Hindlimb muscle (tissue), 1 donor: ENCODE measurements around the gene AMBN. TPM values are rescaled to one million over a fixed set of nuclear protein-coding genes. Genes with fewer than 3 reads are reported as not detected.

Source experiments
- DNase-seq: peaks from one replicate; pipeline ENCODE4 v3.0.0-alpha.2; 2013
- polyA plus RNA-seq: library from polyadenylated mRNA; unstranded; fragments of 120-200 nt; gene quantifications from one replicate; pipeline ENCODE4 v1.2.1, GENCODE V29; 2013; ENCODE audit not compliant: insufficient read length

AMBN gene
- not detected for polyA plus RNA-seq

GRCh38 chr4:70591955-70592582 lies at the start of gene AMBN:
Gene AMBN (plus strand): TSS chr4:70592256. CDS start chr4:70592359, 103 bp downstream.
- no peak for DNase-seq

GRCh38 chr4:70544279-70544868 lies 47.7 kb upstream of the AMBN start:
- DNase-seq, result no peak

- DNase-seq, result no peak
Measured at GRCh38 chr4:70556856-70557255, 35.2 kb upstream of the AMBN start.

- DNase-seq, result peak; percentile 36
Measured at GRCh38 chr4:70559211-70559830, 32.7 kb upstream of the AMBN start.

GRCh38 chr4:70559924-70560323 lies 32.1 kb upstream of the AMBN start:
- DNase-seq, result no peak

- DNase-seq, result no peak
Measured at GRCh38 chr4:70564033-70564432, 28.0 kb upstream of the AMBN start.

- DNase-seq, result no peak
Measured at GRCh38 chr4:70570796-70571195, 21.3 kb upstream of the AMBN start.

- DNase-seq, result no peak
Measured at GRCh38 chr4:70571772-70572171, 20.3 kb upstream of the AMBN start.

- DNase-seq, result no peak
Measured at GRCh38 chr4:70575964-70576363, 16.1 kb upstream of the AMBN start.

- DNase-seq, result no peak
Measured at GRCh38 chr4:70577220-70577927, 14.7 kb upstream of the AMBN start.

GRCh38 chr4:70581980-70582379 lies 10.1 kb upstream of the AMBN start:
- DNase-seq, result no peak

- no peak for DNase-seq
Measured at GRCh38 chr4:70583952-70584834, 7.9 kb upstream of the AMBN start.

GRCh38 chr4:70586841-70587240 lies 5.2 kb upstream of the AMBN start:
- DNase-seq, result no peak

GRCh38 chr4:70589785-70590184 lies 2.3 kb upstream of the AMBN start:
- DNase-seq, result no peak

GRCh38 chr4:70594196-70594595 lies 2.1 kb downstream of the AMBN start:
- no peak for DNase-seq

- no peak for DNase-seq
Measured at GRCh38 chr4:70600305-70600704, 8.2 kb downstream of the AMBN start.

GRCh38 chr4:70600977-70601376 lies 8.9 kb downstream of the AMBN start:
- no peak for DNase-seq

- DNase-seq, result no peak
Measured at GRCh38 chr4:70601422-70602039, 9.5 kb downstream of the AMBN start.

GRCh38 chr4:70603856-70604255 lies 11.8 kb downstream of the AMBN start:
- no peak for DNase-seq

- no peak for DNase-seq
Measured at GRCh38 chr4:70606459-70606858, 14.4 kb downstream of the AMBN start.

GRCh38 chr4:70607334-70607853 lies 15.3 kb downstream of the AMBN start:
- no peak for DNase-seq

GRCh38 chr4:70608324-70608723 lies 16.3 kb downstream of the AMBN start:
- no peak for DNase-seq
